T-helper 2 cell treated with Interferon-gamma antibody and Interleukin-4, amounts not matched to agents 5 μg/mL and 100 μg/mL, for 36 hours (primary cell): Measurements from ENCODE around the gene ASB10.

Source experiments
- DNase-seq: peaks from one replicate; pipeline ENCODE4 v3.0.0; 2021; ENCODE audit warnings: low spot score
- H3K27ac Mint-ChIP-seq: one replicate; pipeline ENCODE4 v1.8.0; 2021; ENCODE audit warnings: mild to moderate bottlenecking, mixed read lengths
- H3K27me3 Mint-ChIP-seq: one replicate; pipeline ENCODE4 v1.8.0; 2021; ENCODE audit warnings: low read depth, mixed read lengths
- H3K36me3 Mint-ChIP-seq: one replicate; pipeline ENCODE4 v1.8.0; 2021; ENCODE audit warnings: low read depth, mixed read lengths
- H3K4me1 Mint-ChIP-seq: one replicate; pipeline ENCODE4 v1.8.0; 2021; ENCODE audit warnings: low read depth, mixed read lengths
- H3K4me3 Mint-ChIP-seq: one replicate; pipeline ENCODE4 v1.8.0; 2022; ENCODE audit warnings: mild to moderate bottlenecking, moderate library complexity, mixed read lengths
- H3K9me3 Mint-ChIP-seq: one replicate; pipeline ENCODE4 v1.8.0; 2021; ENCODE audit warnings: mixed read lengths

Gene ASB10

GRCh38 chr7:151135866-151136843, 50.9 kb downstream of the ASB10 start:
- no peak for DNase-seq
- no peaks in the 10 kb centered on the region for H3K36me3 Mint-ChIP-seq
- no peaks in the 10 kb centered on the region for H3K27me3 Mint-ChIP-seq
- H3K4me3 Mint-ChIP-seq, result no peak overlapping the region
- no peaks in the 10 kb centered on the region for H3K4me1 Mint-ChIP-seq
- H3K27ac Mint-ChIP-seq, result no peak overlapping the region
- H3K9me3 Mint-ChIP-seq, result no peaks in the 10 kb centered on the region

- no peak overlapping the region for H3K4me3 Mint-ChIP-seq
- H3K27ac Mint-ChIP-seq, result no peak overlapping the region
- no peaks in the 10 kb centered on the region for H3K9me3 Mint-ChIP-seq
- DNase-seq, result no peak
- H3K4me1 Mint-ChIP-seq, result no peaks in the 10 kb centered on the region
- H3K27me3 Mint-ChIP-seq, result no peaks in the 10 kb centered on the region
- no peaks in the 10 kb centered on the region for H3K36me3 Mint-ChIP-seq
Measured at GRCh38 chr7:151135525-151135845, 51.6 kb downstream of the ASB10 start.

GRCh38 chr7:151134743-151135524, 52.1 kb downstream of the ASB10 start:
- no peak for DNase-seq
- no peaks in the 10 kb centered on the region for H3K4me1 Mint-ChIP-seq
- no peaks in the 10 kb centered on the region for H3K27me3 Mint-ChIP-seq
- no peak overlapping the region for H3K4me3 Mint-ChIP-seq
- no peak overlapping the region for H3K27ac Mint-ChIP-seq
- H3K9me3 Mint-ChIP-seq, result no peaks in the 10 kb centered on the region
- no peaks in the 10 kb centered on the region for H3K36me3 Mint-ChIP-seq

GRCh38 chr7:151133986-151134742, 52.9 kb downstream of the ASB10 start:
- Mint-ChIP-seq H3K27me3 (no peaks in the 10 kb centered on the region), H3K36me3 (no peaks in the 10 kb centered on the region), H3K9me3 (no peaks in the 10 kb centered on the region), H3K27ac (no peak overlapping the region), H3K4me3 (no peak overlapping the region), H3K4me1 (no peaks in the 10 kb centered on the region)
- DNase-seq, result no peak

GRCh38 chr7:151133266-151133985, 53.6 kb downstream of the ASB10 start:
- no peaks in the 10 kb centered on the region for H3K9me3 Mint-ChIP-seq
- H3K4me3 Mint-ChIP-seq, result no peak overlapping the region
- DNase-seq, result no peak
- H3K36me3 Mint-ChIP-seq, result no peaks in the 10 kb centered on the region
- H3K27me3 Mint-ChIP-seq, result no peaks in the 10 kb centered on the region
- H3K4me1 Mint-ChIP-seq, result no peaks in the 10 kb centered on the region
- H3K27ac Mint-ChIP-seq, result no peak overlapping the region

- no peak overlapping the region for H3K4me3 Mint-ChIP-seq
- H3K9me3 Mint-ChIP-seq, result no peaks in the 10 kb centered on the region
Measured at GRCh38 chr7:151132461-151133205, 54.4 kb downstream of the ASB10 start.

GRCh38 chr7:151131592-151132293, 55.3 kb downstream of the ASB10 start:
- no peaks in the 10 kb centered on the region for H3K4me1 Mint-ChIP-seq
- H3K4me3 Mint-ChIP-seq, result no peak overlapping the region
- no peaks in the 10 kb centered on the region for H3K27me3 Mint-ChIP-seq
- no peak overlapping the region for H3K27ac Mint-ChIP-seq
- H3K36me3 Mint-ChIP-seq, result no peaks in the 10 kb centered on the region
- no peaks in the 10 kb centered on the region for H3K9me3 Mint-ChIP-seq
- DNase-seq, result no peak

More at GRCh38 chr7:151132461-151133205, 54.4 kb downstream of the ASB10 start:
- Mint-ChIP-seq H3K4me1 (no peaks in the 10 kb centered on the region), H3K27me3 (no peaks in the 10 kb centered on the region), H3K27ac (no peak overlapping the region), H3K36me3 (no peaks in the 10 kb centered on the region)
- DNase-seq, result no peak

- H3K27me3 Mint-ChIP-seq, result no peaks in the 10 kb centered on the region
- no peaks in the 10 kb centered on the region for H3K9me3 Mint-ChIP-seq
- no peaks in the 10 kb centered on the region for H3K4me1 Mint-ChIP-seq
- no peak overlapping the region for H3K4me3 Mint-ChIP-seq
- no peak overlapping the region for H3K27ac Mint-ChIP-seq
- no peaks in the 10 kb centered on the region for H3K36me3 Mint-ChIP-seq
- no peak for DNase-seq
Measured at GRCh38 chr7:151131224-151131591, 55.8 kb downstream of the ASB10 start.

- no peaks in the 10 kb centered on the region for H3K9me3 Mint-ChIP-seq
- no peak overlapping the region for H3K4me3 Mint-ChIP-seq
- no peaks in the 10 kb centered on the region for H3K4me1 Mint-ChIP-seq
- H3K36me3 Mint-ChIP-seq, result no peaks in the 10 kb centered on the region
- no peaks in the 10 kb centered on the region for H3K27me3 Mint-ChIP-seq
- H3K27ac Mint-ChIP-seq, result no peak overlapping the region
- DNase-seq, result no peak
Measured at GRCh38 chr7:151130741-151131157, 56.3 kb downstream of the ASB10 start.

- Mint-ChIP-seq H3K27ac (no peak overlapping the region), H3K9me3 (no peaks in the 10 kb centered on the region), H3K4me3 (no peak overlapping the region), H3K4me1 (no peaks in the 10 kb centered on the region), H3K36me3 (no peaks in the 10 kb centered on the region), H3K27me3 (no peaks in the 10 kb centered on the region)
- DNase-seq, result no peak
Measured at GRCh38 chr7:151129960-151130591, 57.0 kb downstream of the ASB10 start.

GRCh38 chr7:151129117-151129959, 57.7 kb downstream of the ASB10 start:
- Mint-ChIP-seq H3K9me3 (no peaks in the 10 kb centered on the region), H3K27me3 (no peaks in the 10 kb centered on the region), H3K36me3 (no peaks in the 10 kb centered on the region), H3K4me3 (no peak overlapping the region), H3K4me1 (no peaks in the 10 kb centered on the region), H3K27ac (no peak overlapping the region)
- no peak for DNase-seq
